Neural progenitor cell (in vitro differentiated cells): Measurements from ENCODE around the gene MSL1. TPM values are rescaled to one million over a fixed set of nuclear protein-coding genes. Genes with fewer than 3 reads are reported as not detected.

ENCODE experiments used
- DNase-seq: peaks from one replicate; pipeline ENCODE4 v3.0.0-alpha.2; 2016; ENCODE audit warnings: low spot score
- H2AFZ ChIP-seq: fragments of 200-600 bp; sonication (generic); replicated peaks from 2 replicates; pipeline ENCODE4 v1.6.1; 2016; ENCODE audit warnings: antibody characterized with exemption
- H3F3A ChIP-seq: fragments of 200-600 bp; sonication (generic); 2 replicates; pipeline ENCODE4 v1.6.1; 2016; ENCODE audit warnings: antibody characterized with exemption, low read depth
- H3K27ac ChIP-seq: fragments of 200-600 bp; sonication (generic); 2 replicates; pipeline ENCODE4 v1.5.1; 2016; ENCODE audit warnings: mild to moderate bottlenecking
- H3K27me3 ChIP-seq: fragments of 200-600 bp; sonication (generic); 2 replicates; pipeline ENCODE4 v1.6.1; 2016; ENCODE audit warnings: mild to moderate bottlenecking, moderate library complexity
- H3K36me3 ChIP-seq: fragments of 200-600 bp; sonication (generic); 2 replicates; pipeline ENCODE4 v1.5.1; 2016
- H3K4me1 ChIP-seq: fragments of 200-600 bp; sonication (generic); 2 replicates; pipeline ENCODE4 v1.6.1; 2016; ENCODE audit warnings: mixed run types
- H3K4me2 ChIP-seq: fragments of 200-600 bp; sonication (generic); 2 replicates; pipeline ENCODE4 v1.6.1; 2016
- H3K4me3 ChIP-seq: fragments of 200-600 bp; sonication (generic); 2 replicates; pipeline ENCODE4 v1.5.1; 2016
- H3K79me2 ChIP-seq: fragments of 200-600 bp; sonication (generic); 2 replicates; pipeline ENCODE4 v1.6.1; 2016; ENCODE audit warnings: low read depth
- H3K9ac ChIP-seq: fragments of 200-600 bp; sonication (generic); 2 replicates; pipeline ENCODE4 v1.6.1; 2016
- H3K9me3 ChIP-seq: fragments of 200-600 bp; sonication (generic); 2 replicates; pipeline ENCODE4 v1.5.1; 2016; ENCODE audit warnings: low read depth
- H4K20me1 ChIP-seq: fragments of 200-600 bp; sonication (generic); 2 replicates; pipeline ENCODE4 v1.6.1; 2016; ENCODE audit warnings: low read depth
- H3K27ac Mint-ChIP-seq: 3 replicates; pipeline ENCODE4 v1.8.0; 2021; ENCODE audit warnings: mixed read lengths
- H3K27me3 Mint-ChIP-seq: 2 replicates; pipeline ENCODE4 v1.8.0; 2022; ENCODE audit warnings: low read depth, mild to moderate bottlenecking, inconsistent platforms, moderate library complexity, mixed read lengths; ENCODE audit not compliant: insufficient read depth
- H3K36me3 Mint-ChIP-seq: 3 replicates; pipeline ENCODE4 v1.8.0; 2021; ENCODE audit warnings: mixed read lengths
- H3K4me1 Mint-ChIP-seq: 3 replicates; pipeline ENCODE4 v1.8.0; 2021; ENCODE audit warnings: mixed read lengths
- H3K4me3 Mint-ChIP-seq: 3 replicates; pipeline ENCODE4 v1.8.0; 2021; ENCODE audit warnings: mild to moderate bottlenecking, moderate library complexity, mixed read lengths
- H3K9me3 Mint-ChIP-seq: 3 replicates; pipeline ENCODE4 v1.8.0; 2020; ENCODE audit warnings: mixed read lengths
- EZH2 ChIP-seq: fragments of 200-600 bp; sonication (generic); IDR thresholded peaks from 2 replicates; pipeline ENCODE4 v1.6.1; 2017; ENCODE audit warnings: antibody characterized with exemption, mild to moderate bottlenecking, moderate library complexity
- EZH2phosphoT487 ChIP-seq: fragments of 200-600 bp; sonication (generic); IDR thresholded peaks from 2 replicates; pipeline ENCODE4 v1.6.1; 2017; ENCODE audit warnings: antibody characterized with exemption
- total RNA-seq: library from RNA; depleted of rRNA; stranded (reverse); fragments of >200 nt; gene quantifications from 2 replicates; pipeline ENCODE4 v1.2.3, GENCODE V29; 2015; ENCODE audit warnings: low replicate concordance
- TF ChIP-seq, protein P1 (sequence below): fragments of 200-600 bp; sonication (generic); IDR thresholded peaks from 2 replicates; pipeline ENCODE4 v1.5.1; 2017; ENCODE audit warnings: antibody characterized with exemption, mild to moderate bottlenecking

MSL1 gene
- total RNA-seq, 1 donor from 2014 or later = 190 TPM

DNA sequence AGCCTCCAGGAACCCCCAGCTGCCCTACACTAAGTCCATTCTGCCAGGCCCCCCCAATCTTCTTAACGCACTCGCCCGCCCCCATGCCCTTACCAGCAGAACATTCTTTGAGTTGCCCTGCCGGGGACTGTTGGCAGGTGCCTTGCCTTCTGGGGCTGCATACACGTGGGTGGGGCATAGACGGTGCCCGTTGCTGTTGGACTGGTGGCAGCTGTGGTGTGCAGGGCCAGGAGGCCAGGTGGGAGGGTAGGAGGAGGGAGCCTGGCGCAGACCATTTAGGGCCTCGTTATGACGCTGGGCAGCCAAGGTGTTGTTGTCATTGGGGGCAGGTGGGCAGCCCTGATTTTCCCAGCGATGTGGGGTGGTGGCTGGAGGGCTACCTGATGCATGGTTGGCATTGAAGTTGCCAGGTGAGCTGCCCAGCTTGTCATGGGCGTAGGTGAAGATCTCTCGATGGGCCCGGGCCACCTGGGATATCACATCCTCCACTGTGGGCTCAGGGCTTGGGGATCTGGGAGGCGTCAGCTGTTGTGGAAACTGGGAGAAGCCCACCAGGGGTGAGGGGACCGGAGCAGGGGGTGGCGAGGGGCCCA is 26.3 kb upstream of the MSL1 start:
- H3K27ac Mint-ChIP-seq = no peak overlapping the region
- no peak for DNase-seq
- no peaks in the 10 kb centered on the region for H3K9me3 Mint-ChIP-seq
- no peak overlapping the region for H3K9ac ChIP-seq
- H2AFZ ChIP-seq = no peak overlapping the region
- H3K4me3 ChIP-seq = no peak overlapping the region
- H3K4me2 ChIP-seq = no peak overlapping the region
- H3K36me3 Mint-ChIP-seq = peaks cover 4% of the 10 kb centered on the region
- H3K4me1 Mint-ChIP-seq = peaks cover 38% of the 10 kb centered on the region
- H3K27ac ChIP-seq = no peak overlapping the region
- H3F3A ChIP-seq = peaks cover 14% of the 10 kb centered on the region
- H3K9me3 ChIP-seq = no peaks in the 10 kb centered on the region
- no peaks in the 10 kb centered on the region for H3K36me3 ChIP-seq
- peaks cover 16% of the 10 kb centered on the region for H3K27me3 ChIP-seq
- no peaks in the 10 kb centered on the region for H3K79me2 ChIP-seq
- H3K4me1 ChIP-seq = peaks cover 18% of the 10 kb centered on the region
- no peak overlapping the region for H3K4me3 Mint-ChIP-seq
- TF ChIP-seq, protein P1, sequence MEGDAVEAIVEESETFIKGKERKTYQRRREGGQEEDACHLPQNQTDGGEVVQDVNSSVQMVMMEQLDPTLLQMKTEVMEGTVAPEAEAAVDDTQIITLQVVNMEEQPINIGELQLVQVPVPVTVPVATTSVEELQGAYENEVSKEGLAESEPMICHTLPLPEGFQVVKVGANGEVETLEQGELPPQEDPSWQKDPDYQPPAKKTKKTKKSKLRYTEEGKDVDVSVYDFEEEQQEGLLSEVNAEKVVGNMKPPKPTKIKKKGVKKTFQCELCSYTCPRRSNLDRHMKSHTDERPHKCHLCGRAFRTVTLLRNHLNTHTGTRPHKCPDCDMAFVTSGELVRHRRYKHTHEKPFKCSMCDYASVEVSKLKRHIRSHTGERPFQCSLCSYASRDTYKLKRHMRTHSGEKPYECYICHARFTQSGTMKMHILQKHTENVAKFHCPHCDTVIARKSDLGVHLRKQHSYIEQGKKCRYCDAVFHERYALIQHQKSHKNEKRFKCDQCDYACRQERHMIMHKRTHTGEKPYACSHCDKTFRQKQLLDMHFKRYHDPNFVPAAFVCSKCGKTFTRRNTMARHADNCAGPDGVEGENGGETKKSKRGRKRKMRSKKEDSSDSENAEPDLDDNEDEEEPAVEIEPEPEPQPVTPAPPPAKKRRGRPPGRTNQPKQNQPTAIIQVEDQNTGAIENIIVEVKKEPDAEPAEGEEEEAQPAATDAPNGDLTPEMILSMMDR = no peak
- TF ChIP-seq EZH2phosphoT487 (no peak), EZH2 (no peak)
- H3K27me3 Mint-ChIP-seq = peaks cover 3% of the 10 kb centered on the region
- no peaks in the 10 kb centered on the region for H4K20me1 ChIP-seq

DNA sequence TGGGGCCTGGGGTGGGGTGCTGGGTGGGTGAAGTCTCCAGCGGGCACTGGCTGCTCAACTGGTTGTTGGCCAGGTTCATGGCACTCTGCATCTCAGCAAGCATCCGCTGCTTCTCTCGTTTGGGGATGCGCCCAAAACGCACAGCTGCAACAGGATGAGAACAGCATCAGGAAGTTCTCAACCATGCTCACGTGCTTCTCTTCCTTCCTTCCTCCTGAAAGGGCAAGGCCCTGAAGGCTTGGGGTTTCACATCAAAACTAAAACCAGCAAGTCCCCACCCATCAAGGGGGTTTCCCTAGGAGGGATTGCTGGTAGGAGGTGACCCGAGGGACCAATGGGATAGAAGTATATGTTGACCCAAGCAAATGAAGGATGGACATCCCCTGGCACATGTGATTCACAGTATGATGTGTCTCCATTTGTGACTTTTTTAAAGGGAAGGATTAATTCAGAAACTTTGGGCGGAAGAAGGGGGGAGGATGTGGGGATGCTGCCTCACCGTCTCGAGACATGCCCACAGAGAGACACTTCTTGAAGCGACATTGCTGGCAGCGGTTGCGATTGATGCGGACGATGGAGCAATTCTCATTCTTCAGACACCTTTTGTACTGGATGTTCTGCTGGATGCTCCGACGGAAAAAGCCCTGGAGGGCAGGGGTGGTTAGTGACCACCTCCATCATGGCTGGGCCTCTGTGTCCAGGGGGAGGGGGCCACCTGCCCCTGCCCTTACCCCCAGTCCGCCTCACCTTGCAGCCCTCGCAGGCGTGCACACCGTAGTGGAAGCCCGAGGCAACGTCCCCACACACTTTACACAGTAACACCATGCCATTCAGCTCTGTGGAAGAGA is 25.6 kb upstream of the MSL1 start:
- Histone ChIP-seq H3F3A (peaks cover 17% of the 10 kb centered on the region), H3K27me3 (peaks cover 16% of the 10 kb centered on the region), H3K27ac (no peak overlapping the region), H3K9me3 (no peaks in the 10 kb centered on the region), H3K79me2 (no peaks in the 10 kb centered on the region), H4K20me1 (no peaks in the 10 kb centered on the region), H2AFZ (no peak overlapping the region), H3K36me3 (no peaks in the 10 kb centered on the region), H3K4me1 (peaks cover 22% of the 10 kb centered on the region), H3K9ac (no peak overlapping the region), H3K4me2 (no peak overlapping the region), H3K4me3 (no peak overlapping the region)
- no peak for DNase-seq
- Mint-ChIP-seq H3K4me1 (peaks cover 45% of the 10 kb centered on the region), H3K27me3 (peaks cover 3% of the 10 kb centered on the region), H3K9me3 (no peaks in the 10 kb centered on the region), H3K4me3 (no peak overlapping the region), H3K36me3 (peaks cover 4% of the 10 kb centered on the region), H3K27ac (no peak overlapping the region)
- TF ChIP-seq EZH2 = no peak

DNA sequence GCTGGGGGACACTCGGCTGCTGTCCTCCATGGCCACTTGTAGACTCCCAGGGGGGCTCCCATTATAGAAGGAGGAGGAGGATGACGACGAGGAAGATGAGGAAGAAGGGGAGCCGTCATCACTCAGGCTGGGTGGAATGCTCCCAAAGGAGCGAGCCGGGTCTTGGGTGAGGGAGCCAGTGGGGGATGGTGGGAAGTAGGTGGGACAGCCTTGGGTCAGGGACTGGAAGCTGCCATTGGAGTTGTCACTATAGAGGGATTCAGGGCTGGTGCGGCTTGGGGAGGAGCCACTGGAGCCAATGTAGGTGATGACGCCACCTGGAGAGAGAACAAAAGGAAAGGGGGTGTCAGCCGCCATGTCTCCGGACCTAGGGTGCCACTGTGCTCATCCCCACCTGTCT is 24.7 kb upstream of the MSL1 start:
- H3F3A ChIP-seq = peaks cover 21% of the 10 kb centered on the region
- no peak overlapping the region for H2AFZ ChIP-seq
- no peaks in the 10 kb centered on the region for H3K36me3 ChIP-seq
- Mint-ChIP-seq H3K4me3 (no peak overlapping the region), H3K9me3 (no peaks in the 10 kb centered on the region), H3K27me3 (peaks cover 3% of the 10 kb centered on the region), H3K27ac (no peak overlapping the region), H3K4me1 (peaks cover 51% of the 10 kb centered on the region), H3K36me3 (peaks cover 4% of the 10 kb centered on the region)
- no peak overlapping the region for H3K4me3 ChIP-seq
- no peak for DNase-seq
- peaks cover 22% of the 10 kb centered on the region for H3K4me1 ChIP-seq
- peaks cover 16% of the 10 kb centered on the region for H3K27me3 ChIP-seq
- no peaks in the 10 kb centered on the region for H3K9me3 ChIP-seq
- H3K4me2 ChIP-seq = no peak overlapping the region
- H3K27ac ChIP-seq = no peak overlapping the region
- H4K20me1 ChIP-seq = no peaks in the 10 kb centered on the region
- no peak overlapping the region for H3K9ac ChIP-seq
- no peaks in the 10 kb centered on the region for H3K79me2 ChIP-seq
- TF ChIP-seq EZH2phosphoT487 (no peak), EZH2 (no peak)
- TF ChIP-seq, protein P1 = no peak
